ENCODE data around the gene CLEC1B.
"Not testable (repeated sequence)": the region's sequence is repeated elsewhere in the genome, so short reads cannot be mapped to it uniquely, and the experiment has no call there.

CLEC1B gene

GRCh38 chr12:10012630-10013330, 13.9 kb upstream of the CLEC1B start:
- no peak for DNase-seq (ENCODE audit: low read depth)
- no peak for TF ChIP-seq CTCF (conservative IDR thresholded peaks at IDR 0.05; ENCODE audit: low read length)
- H3K4me3 ChIP-seq (ENCODE audit: low read length), result no peak overlapping the region

DNA sequence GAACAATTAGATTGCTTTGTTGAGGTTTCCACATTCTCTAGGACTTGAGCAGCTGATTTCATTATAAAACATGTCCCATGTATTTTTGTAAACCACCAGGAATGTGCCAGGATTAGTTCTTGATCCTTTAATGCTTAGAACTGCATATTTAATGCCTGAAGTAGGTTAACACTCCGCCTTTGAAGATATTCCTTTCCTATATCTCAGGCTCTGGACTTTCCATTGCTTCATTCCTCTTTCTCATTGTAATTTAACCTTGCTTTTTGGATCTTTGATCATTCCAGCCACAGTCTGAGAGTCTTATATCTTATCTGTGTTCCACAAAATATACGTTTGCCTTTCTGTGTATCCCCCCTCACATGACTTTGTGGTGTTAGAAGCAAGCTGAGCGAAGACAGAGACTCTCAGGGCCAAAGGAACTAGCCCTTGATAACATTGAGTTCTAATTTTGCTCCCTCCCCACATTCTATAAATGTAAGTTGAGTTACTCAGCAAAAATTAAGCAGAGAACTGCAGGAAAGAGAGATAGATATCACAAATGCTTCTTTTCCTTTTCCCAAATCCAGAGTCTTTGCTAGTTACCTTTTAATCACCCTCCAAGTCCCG, 2.4 kb upstream of the CLEC1B start:
- no peak for DNase-seq (ENCODE audit: low read depth)
- TF ChIP-seq CTCF (conservative IDR thresholded peaks at IDR 0.05; ENCODE audit: low read length), result no peak
- H3K4me3 ChIP-seq (ENCODE audit: low read length), result no peak overlapping the region

GRCh38 chr12:9992296-9992695, 6.6 kb downstream of the CLEC1B start:
- no peak for TF ChIP-seq CTCF (conservative IDR thresholded peaks at IDR 0.05; ENCODE audit: low read length)
- no peak for DNase-seq (ENCODE audit: low read depth)
- H3K4me3 ChIP-seq (ENCODE audit: low read length), result no peak overlapping the region

DNA sequence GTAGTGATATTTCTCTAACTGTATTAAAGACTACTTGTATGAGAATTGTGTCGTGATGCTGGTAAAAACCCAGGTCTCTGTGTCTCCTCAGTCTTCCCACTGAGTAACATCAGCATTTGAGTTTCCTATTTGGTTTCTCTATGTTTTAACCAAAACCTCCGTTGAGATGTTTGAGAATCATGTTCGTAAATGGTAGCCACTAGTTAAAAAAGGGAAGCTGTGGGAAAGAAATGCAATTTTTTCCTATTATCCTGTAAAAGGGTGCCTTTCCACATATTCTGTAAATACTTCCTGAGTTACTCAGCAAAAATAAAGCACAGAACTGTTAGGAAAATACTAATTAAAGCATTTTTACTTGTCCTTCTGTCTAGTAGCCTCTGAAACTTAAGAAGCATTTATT, 7.0 kb downstream of the CLEC1B start:
- no peak for TF ChIP-seq CTCF (conservative IDR thresholded peaks at IDR 0.05; ENCODE audit: low read length)
- H3K4me3 ChIP-seq (ENCODE audit: low read length), result no peak overlapping the region

DNA sequence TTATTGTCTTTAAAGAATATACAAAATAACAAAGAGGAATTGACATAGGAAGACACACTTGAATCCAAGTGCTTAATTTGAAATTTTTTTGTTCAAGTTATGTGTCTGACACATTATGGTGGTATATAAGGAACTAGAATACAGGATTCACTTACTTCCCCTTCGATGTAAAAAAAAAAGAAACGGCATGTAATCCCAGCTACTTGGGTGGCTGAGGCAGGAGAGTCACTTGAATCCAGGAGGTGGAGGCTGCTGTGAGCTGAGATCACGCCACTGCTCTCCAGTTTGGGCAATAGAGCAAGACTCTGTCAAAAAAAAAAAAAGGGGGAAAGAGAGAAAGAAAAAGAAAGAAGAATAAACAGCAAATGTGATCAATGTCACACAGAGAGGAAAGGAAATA, 18.8 kb downstream of the CLEC1B start:
- no peak overlapping the region for H3K4me3 ChIP-seq (ENCODE audit: low read length)
- no peak for DNase-seq (ENCODE audit: low read depth)
- TF ChIP-seq CTCF (conservative IDR thresholded peaks at IDR 0.05; ENCODE audit: low read length), result no peak

More for the DNA sequence above, 7.0 kb downstream of the CLEC1B start:
- DNase-seq (ENCODE audit: low read depth), result no peak

DNA sequence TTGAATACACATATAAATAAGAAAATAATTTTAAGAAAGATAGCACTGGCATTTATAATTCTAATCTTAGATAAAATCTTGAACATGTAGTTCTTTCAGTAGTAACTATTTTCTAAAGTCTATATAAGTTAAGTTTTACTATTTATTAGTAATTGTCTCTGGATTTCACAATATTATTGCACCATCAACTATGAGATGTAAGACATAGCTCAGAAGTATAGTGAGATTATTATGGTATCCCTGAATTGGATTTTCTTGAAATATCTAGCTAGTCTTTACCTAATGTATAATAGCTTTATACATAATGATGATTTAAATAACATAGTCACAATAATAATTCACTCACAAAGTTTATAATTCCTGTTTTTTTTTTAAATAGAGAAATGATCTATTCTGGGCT, 21.0 kb downstream of the CLEC1B start:
- H3K4me3 ChIP-seq (ENCODE audit: low read length), result no peak overlapping the region
- TF ChIP-seq CTCF (conservative IDR thresholded peaks at IDR 0.05; ENCODE audit: low read length), result no peak
- DNase-seq (ENCODE audit: low read depth), result no peak

GRCh38 chr12:9976626-9977025, 22.3 kb downstream of the CLEC1B start:
- not testable (repeated sequence) for H3K4me3 ChIP-seq (ENCODE audit: low read length); DNase-seq (ENCODE audit: low read depth)

Data from AG10803 (cell line).